IMR-90 (cell line): Measurements from ENCODE around the gene KATNB1. TPM values are rescaled to one million over a fixed set of nuclear protein-coding genes. Genes with fewer than 3 reads are reported as not detected.
A peak's percentile ranks its signal among the peaks of the same experiment; 100 is the strongest.

Experiments
- ATAC-seq: fragments of 200-7000 bp; cut with Tn5 transposase; 2 replicates; pipeline ENCODE4 v1.9.1; 2020; ENCODE audit warnings: low read depth, mild to moderate bottlenecking, moderate library complexity
- BruUV-seq: library from RNA; stranded (reverse); fragments of 400-500 nt; replicated peaks from 2 replicates; lab custom pipeline; 2021; lab: Mats Ljungman, UMichigan
- CTCF ChIA-PET: fragments of 300-600 bp; formaldehyde crosslinking; extraction: SDS; loops from one replicate; lab custom pipeline; 2021; ENCODE audit warnings: antibody characterized with exemption; lab: Yijun Ruan, JAX
- POLR2A ChIA-PET: fragments of 300-600 bp; sonication (Branson Sonifier 250); formaldehyde crosslinking; loops from one replicate; lab custom pipeline; 2022; ENCODE audit warnings: antibody characterized with exemption; ENCODE audit not compliant: unreplicated experiment; lab: Charles Lee
- DNase-seq: peaks from one replicate; pipeline ENCODE4 v3.0.0; 2013
- H2AFZ ChIP-seq: replicated peaks from 2 replicates; pipeline ENCODE3; 2013; ENCODE audit warnings: low read length, mild to moderate bottlenecking; ENCODE audit not compliant: poor library complexity
- H2AK5ac ChIP-seq: 2 replicates; pipeline ENCODE4 v1.6.1; 2013; ENCODE audit warnings: low read depth, low read length, inconsistent platforms
- H2AK9ac ChIP-seq: replicated peaks from 2 replicates; pipeline ENCODE3; 2013; ENCODE audit warnings: mild to moderate bottlenecking, low read depth, low read length, moderate library complexity; ENCODE audit not compliant: poor library complexity
- H2BK120ac ChIP-seq: 2 replicates; pipeline ENCODE4 v1.6.1; 2013; ENCODE audit warnings: low read depth, low read length, inconsistent platforms
- H2BK15ac ChIP-seq: 3 replicates; pipeline ENCODE4 v1.6.1; 2013; ENCODE audit warnings: low read depth, low read length, inconsistent platforms
- H2BK20ac ChIP-seq: 2 replicates; pipeline ENCODE4 v1.6.1; 2013; ENCODE audit warnings: low read depth, mild to moderate bottlenecking, inconsistent platforms, low read length, moderate library complexity
- H2BK5ac ChIP-seq: 2 replicates; pipeline ENCODE4 v1.6.1; 2013; ENCODE audit warnings: mild to moderate bottlenecking, low read depth, low read length, inconsistent platforms; ENCODE audit not compliant: poor library complexity, severe bottlenecking
- H3K14ac ChIP-seq: replicated peaks from 2 replicates; pipeline ENCODE4 v1.6.1; 2013; ENCODE audit warnings: low read depth, low read length, inconsistent platforms
- H3K18ac ChIP-seq: 2 replicates; pipeline ENCODE4 v1.6.1; 2013; ENCODE audit warnings: low read depth, low read length, control low read depth
- H3K23ac ChIP-seq: 2 replicates; pipeline ENCODE4 v1.6.1; 2013; ENCODE audit warnings: low read depth, low read length, inconsistent platforms
- H3K27ac ChIP-seq: 2 replicates; pipeline ENCODE4 v1.5.1; 2013; ENCODE audit warnings: mild to moderate bottlenecking, control low read depth, low read length; ENCODE audit not compliant: insufficient read depth
- H3K27me3 ChIP-seq: 2 replicates; pipeline ENCODE4 v1.6.1; 2013; ENCODE audit warnings: low read length; ENCODE audit not compliant: control insufficient read depth, insufficient read depth
- H3K36me3 ChIP-seq: 2 replicates; pipeline ENCODE4 v1.6.1; 2013; ENCODE audit warnings: low read length, mixed read lengths; ENCODE audit not compliant: control insufficient read depth, insufficient read depth
- H3K4ac ChIP-seq: 2 replicates; pipeline ENCODE4 v1.6.1; 2013; ENCODE audit warnings: low read depth, low read length, inconsistent platforms
- H3K4me1 ChIP-seq: 2 replicates; pipeline ENCODE4 v1.6.1; 2013; ENCODE audit warnings: low read length, mixed read lengths; ENCODE audit not compliant: control insufficient read depth, insufficient read depth
- H3K4me2 ChIP-seq: 2 replicates; pipeline ENCODE4 v1.6.1; 2013; ENCODE audit warnings: low read depth, mild to moderate bottlenecking, control low read depth, low read length, moderate library complexity
- H3K4me3 ChIP-seq: 2 replicates; pipeline ENCODE4 v1.5.1; 2013; ENCODE audit warnings: low read depth, mild to moderate bottlenecking, control low read depth, low read length, moderate library complexity; ENCODE audit not compliant: insufficient read depth
- H3K56ac ChIP-seq: 2 replicates; pipeline ENCODE4 v1.6.1; 2013; ENCODE audit warnings: low read length, inconsistent platforms; ENCODE audit not compliant: insufficient read depth; ENCODE audit errors: extremely low read depth
- H3K79me1 ChIP-seq, 2 experiments: 2 replicates each; pipeline ENCODE4 v1.6.1; 2013; ENCODE audit warnings: low read length in 2 of 2, inconsistent platforms in 1 of 2, low read depth in 1 of 2
- H3K9ac ChIP-seq: 2 replicates; pipeline ENCODE4 v1.6.1; 2013; ENCODE audit warnings: low read depth, low read length, control low read depth
- H3K9me1 ChIP-seq: 2 replicates; pipeline ENCODE4 v1.6.1; 2013; ENCODE audit warnings: low read length, inconsistent platforms; ENCODE audit not compliant: insufficient read depth
- H3K9me3 ChIP-seq: 2 replicates; pipeline ENCODE4 v1.6.1; 2013; ENCODE audit warnings: low read length; ENCODE audit not compliant: control insufficient read depth, insufficient read depth
- H4K20me1 ChIP-seq: 2 replicates; pipeline ENCODE4 v1.6.1; 2013; ENCODE audit warnings: low read length, inconsistent platforms; ENCODE audit not compliant: insufficient read depth
- H4K5ac ChIP-seq: 2 replicates; pipeline ENCODE4 v1.6.1; 2013; ENCODE audit warnings: mild to moderate bottlenecking, low read depth, low read length, control low read depth
- H4K8ac ChIP-seq, 2 experiments: 2 replicates each; pipeline ENCODE4 v1.6.1; 2013; ENCODE audit warnings: low read depth in 2 of 2, low read length in 2 of 2, control low read depth in 1 of 2, inconsistent platforms in 1 of 2
- H4K91ac ChIP-seq: 2 replicates; pipeline ENCODE4 v1.6.1; 2013; ENCODE audit warnings: low read depth, low read length, inconsistent platforms; ENCODE audit not compliant: insufficient read depth
- BHLHE40 ChIP-seq: fragments of 150-350 bp; IDR thresholded peaks from 2 replicates; pipeline ENCODE4 v1.6.1; 2016; ENCODE audit warnings: mild to moderate bottlenecking, low read depth, low read length
- CEBPB ChIP-seq: IDR thresholded peaks from 2 replicates; pipeline ENCODE4 v1.6.1; 2012; ENCODE audit warnings: low read depth, low read length, improper control_type of control experiment
- CHD1 ChIP-seq: IDR thresholded peaks from 2 replicates; pipeline ENCODE4 v1.6.1; 2012; ENCODE audit warnings: low read depth, low read length, improper control_type of control experiment
- FOS ChIP-seq: fragments of 150-350 bp; IDR thresholded peaks from 2 replicates; pipeline ENCODE4 v1.6.1; 2016; ENCODE audit warnings: low read depth, low read length
- MAFK ChIP-seq: IDR thresholded peaks from 2 replicates; pipeline ENCODE4 v1.6.1; 2012; ENCODE audit warnings: low read depth, low read length, improper control_type of control experiment
- MAZ ChIP-seq: IDR thresholded peaks from 2 replicates; pipeline ENCODE4 v1.6.1; 2012; ENCODE audit warnings: low read depth, mild to moderate bottlenecking, low read length, improper control_type of control experiment, moderate library complexity, borderline replicate concordance
- MXI1 ChIP-seq: IDR thresholded peaks from 2 replicates; pipeline ENCODE4 v1.6.1; 2012; ENCODE audit warnings: low read depth, mild to moderate bottlenecking, low read length, moderate library complexity, borderline replicate concordance
- NFE2L2 ChIP-seq: fragments of 150-350 bp; IDR thresholded peaks from 2 replicates; pipeline ENCODE4 v1.6.1; 2016; ENCODE audit warnings: low read depth, mild to moderate bottlenecking, low read length
- POLR2A ChIP-seq: IDR thresholded peaks from 2 replicates; pipeline ENCODE4 v1.6.1; 2012; ENCODE audit warnings: mild to moderate bottlenecking, low read depth, low read length
- RAD21 ChIP-seq: IDR thresholded peaks from 2 replicates; pipeline ENCODE4 v1.6.1; 2012; ENCODE audit warnings: low read length, improper control_type of control experiment
- RCOR1 ChIP-seq: IDR thresholded peaks from 2 replicates; pipeline ENCODE4 v1.6.1; 2012; ENCODE audit warnings: mild to moderate bottlenecking, low read length, improper control_type of control experiment; ENCODE audit not compliant: insufficient replicate concordance
- RFX5 ChIP-seq: IDR thresholded peaks from 2 replicates; pipeline ENCODE4 v1.8.0; 2012; ENCODE audit warnings: low read depth, mild to moderate bottlenecking, low read length, moderate library complexity
- SMC3 ChIP-seq: fragments of 150-350 bp; IDR thresholded peaks from 2 replicates; pipeline ENCODE4 v1.6.1; 2016; ENCODE audit warnings: low read depth, mild to moderate bottlenecking, antibody characterized with exemption, low read length, moderate library complexity
- WGBS, 2 experiments: methylation state at CpG; one replicate each; pipeline versions ENCODE4 v1.1.5 to v1.1.7; 2013; ENCODE audit warnings: missing lambda C conversion rate in 2 of 2; ENCODE audit not compliant: insufficient read length in 1 of 2; ENCODE audit errors: extremely low coverage in 2 of 2; 5-methylcytosine and 5-hydroxymethylcytosine counted together
- dilution Hi-C: fragments of 300-500 bp; cut with HindIII; formaldehyde crosslinking; loops from one replicate; pipeline ENCODE4 v1.14.3; 2018; ENCODE audit warnings: low sequenced_read_pairs; ENCODE audit not compliant: unreplicated experiment
- in situ Hi-C: fragments of 300-500 bp; cut with MboI; formaldehyde crosslinking; loops from 3 replicates; pipeline ENCODE4 v1.14.3; 2019; ENCODE audit warnings: low sequenced_read_pairs, inconsistent platforms, mixed read lengths
- intact Hi-C: fragments of 100-400 bp; cut with micrococcal nuclease; formaldehyde crosslinking; loops from 2 replicates; pipeline ENCODE4 v1.10.0; 2022
- polyA plus RNA-seq, 3 experiments: library from polyadenylated mRNA; depleted of rRNA; stranded (reverse); fragments of >200 nt; gene quantifications; 2 replicates each; pipeline ENCODE4 v1.2.3, GENCODE V29; 2012; ENCODE audit warnings: low replicate concordance in 1 of 3
- total RNA-seq: library from RNA; depleted of rRNA; stranded (reverse); fragments of >200 nt; gene quantifications from 2 replicates; pipeline ENCODE4 v1.2.3, GENCODE V29; 2012
- TF ChIP-seq, protein P1 (sequence below): fragments of 150-350 bp; IDR thresholded peaks from 2 replicates; pipeline ENCODE4 v1.6.1; 2017; ENCODE audit warnings: mild to moderate bottlenecking, antibody characterized with exemption, low read length, low read depth
- TF ChIP-seq, protein P2 (sequence below): fragments of 150-350 bp; IDR thresholded peaks from 2 replicates; pipeline ENCODE4 v1.6.1; 2016; ENCODE audit warnings: low read depth, mild to moderate bottlenecking, low read length, moderate library complexity, borderline replicate concordance
- TF ChIP-seq, protein P3 (sequence below): conservative IDR thresholded peaks from 2 replicates; pipeline ENCODE4 v1.5.1; 2012; ENCODE audit warnings: mild to moderate bottlenecking, low read depth, low read length, improper control_type of control experiment

KATNB1 gene
- total and polyA plus RNA-seq, 2 of the 4 experiments (the other 2 are of a cell fraction) = 10.9 to 23.5 TPM

- Histone ChIP-seq H3K9me3 (no peaks in the 10 kb centered on the region), H2AK5ac (no peak overlapping the region), H3K4me3 (no peak overlapping the region), H3K79me1 (no peaks in the 10 kb centered on the region), H4K5ac (no peak overlapping the region), H2BK120ac (no peak overlapping the region), H4K8ac (no peak overlapping the region), H3K27me3 (no peaks in the 10 kb centered on the region), H3K4me2 (no peak overlapping the region), H4K20me1 (no peaks in the 10 kb centered on the region; the same call in 1 of the 2 replicates), H2AK9ac (peak overlapping the region; percentile 77), H3K9ac (no peak overlapping the region), H3K18ac (no peak overlapping the region), H4K91ac (no peak overlapping the region), H3K23ac (no peak overlapping the region), H2BK5ac (no peak overlapping the region), H3K14ac (no peak overlapping the region), H3K4ac (no peak overlapping the region), H2BK15ac (no peak overlapping the region), H3K56ac (no peak overlapping the region), H3K36me3 (peaks cover 53% of the 10 kb centered on the region), H3K4me1 (0 out of 2 replicates have a peak, but pooled peaks cover 2% of the 10 kb centered on the region), H3K27ac (no peak overlapping the region), H2BK20ac (no peak overlapping the region), H2AFZ (no peak overlapping the region), H3K9me1 (no peaks in the 10 kb centered on the region)
- dilution Hi-C loops (no loop called here), intact Hi-C loops (loop anchor here (1.0 kb wide), 3 partner anchors 106 to 244 kb away; partner anchors contain the start of gene USB1), in situ Hi-C loops (loop anchor here (10.0 kb wide), 2 partner anchors 107 to 247 kb away; partner anchors contain the start of genes USB1 and ZNF319)
- no CpG with 5 or more reads among the region's 11 CpGs for WGBS, 2 experiments
- peak; percentile 69 for DNase-seq
- CTCF ChIA-PET = interaction anchor here (0.6 to 2.3 kb wide), 4 partner anchors 22 to 106 kb away, joined by 3 to 12 read pairs (median 3); partner anchors contain the start of gene KATNB1
- BruUV-seq = no TSS peak
- peak; percentile 99 for ATAC-seq
- POLR2A ChIA-PET = no interaction called here
- TF ChIP-seq, protein P1, sequence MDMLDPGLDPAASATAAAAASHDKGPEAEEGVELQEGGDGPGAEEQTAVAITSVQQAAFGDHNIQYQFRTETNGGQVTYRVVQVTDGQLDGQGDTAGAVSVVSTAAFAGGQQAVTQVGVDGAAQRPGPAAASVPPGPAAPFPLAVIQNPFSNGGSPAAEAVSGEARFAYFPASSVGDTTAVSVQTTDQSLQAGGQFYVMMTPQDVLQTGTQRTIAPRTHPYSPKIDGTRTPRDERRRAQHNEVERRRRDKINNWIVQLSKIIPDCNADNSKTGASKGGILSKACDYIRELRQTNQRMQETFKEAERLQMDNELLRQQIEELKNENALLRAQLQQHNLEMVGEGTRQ = peak; percentile 49; the same call in 1 of the 2 replicates
- TF ChIP-seq, protein P2, sequence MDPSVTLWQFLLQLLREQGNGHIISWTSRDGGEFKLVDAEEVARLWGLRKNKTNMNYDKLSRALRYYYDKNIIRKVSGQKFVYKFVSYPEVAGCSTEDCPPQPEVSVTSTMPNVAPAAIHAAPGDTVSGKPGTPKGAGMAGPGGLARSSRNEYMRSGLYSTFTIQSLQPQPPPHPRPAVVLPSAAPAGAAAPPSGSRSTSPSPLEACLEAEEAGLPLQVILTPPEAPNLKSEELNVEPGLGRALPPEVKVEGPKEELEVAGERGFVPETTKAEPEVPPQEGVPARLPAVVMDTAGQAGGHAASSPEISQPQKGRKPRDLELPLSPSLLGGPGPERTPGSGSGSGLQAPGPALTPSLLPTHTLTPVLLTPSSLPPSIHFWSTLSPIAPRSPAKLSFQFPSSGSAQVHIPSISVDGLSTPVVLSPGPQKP = no peak
- TF ChIP-seq RAD21 (peak; percentile 95), POLR2A (no peak; the same call in 1 of the 2 replicates), BHLHE40 (no peak), FOS (no peak), CHD1 (no peak), CEBPB (no peak), MXI1 (0 out of 2 replicates have a peak, but pooled peaks have one; percentile 51), RCOR1 (no peak), MAFK (no peak), MAZ (peak; percentile 90; the same call in 1 of the 2 replicates), SMC3 (peak; percentile 93), RFX5 (no peak), NFE2L2 (no peak)
- TF ChIP-seq, protein P3, sequence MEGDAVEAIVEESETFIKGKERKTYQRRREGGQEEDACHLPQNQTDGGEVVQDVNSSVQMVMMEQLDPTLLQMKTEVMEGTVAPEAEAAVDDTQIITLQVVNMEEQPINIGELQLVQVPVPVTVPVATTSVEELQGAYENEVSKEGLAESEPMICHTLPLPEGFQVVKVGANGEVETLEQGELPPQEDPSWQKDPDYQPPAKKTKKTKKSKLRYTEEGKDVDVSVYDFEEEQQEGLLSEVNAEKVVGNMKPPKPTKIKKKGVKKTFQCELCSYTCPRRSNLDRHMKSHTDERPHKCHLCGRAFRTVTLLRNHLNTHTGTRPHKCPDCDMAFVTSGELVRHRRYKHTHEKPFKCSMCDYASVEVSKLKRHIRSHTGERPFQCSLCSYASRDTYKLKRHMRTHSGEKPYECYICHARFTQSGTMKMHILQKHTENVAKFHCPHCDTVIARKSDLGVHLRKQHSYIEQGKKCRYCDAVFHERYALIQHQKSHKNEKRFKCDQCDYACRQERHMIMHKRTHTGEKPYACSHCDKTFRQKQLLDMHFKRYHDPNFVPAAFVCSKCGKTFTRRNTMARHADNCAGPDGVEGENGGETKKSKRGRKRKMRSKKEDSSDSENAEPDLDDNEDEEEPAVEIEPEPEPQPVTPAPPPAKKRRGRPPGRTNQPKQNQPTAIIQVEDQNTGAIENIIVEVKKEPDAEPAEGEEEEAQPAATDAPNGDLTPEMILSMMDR = peak; percentile 97
Measured at GRCh38 chr16:57757326-57757786, 21.8 kb downstream of the KATNB1 start.
